ENCODE results near the gene ANO1. TPM values are rescaled to one million over a fixed set of nuclear protein-coding genes. Genes with fewer than 3 reads are reported as not detected.

ANO1 gene
- total RNA-seq, 2 experiments from 2014 or later, result not detected

GRCh38 chr11:70139785-70140410 lies 61.8 kb downstream of the ANO1 start:
- Mint-ChIP-seq H3K4me3 (no peak overlapping the region), H3K4me1 (no peaks in the 10 kb centered on the region), H3K36me3 (no peaks in the 10 kb centered on the region), H3K27ac (no peak overlapping the region), H3K27me3 (peaks cover 34% of the 10 kb centered on the region), H3K9me3 (no peaks in the 10 kb centered on the region)
- DNase-seq (no peak), ATAC-seq (ENCODE audit: low read depth) (no peak)
- POLR2A ChIA-PET, result no interaction called here

GRCh38 chr11:70140711-70141485 lies 62.8 kb downstream of the ANO1 start:
- POLR2A ChIA-PET, result no interaction called here
- Mint-ChIP-seq H3K4me3 (no peak overlapping the region), H3K4me1 (no peaks in the 10 kb centered on the region), H3K27ac (no peak overlapping the region), H3K9me3 (no peaks in the 10 kb centered on the region), H3K36me3 (no peaks in the 10 kb centered on the region), H3K27me3 (peaks cover 34% of the 10 kb centered on the region)
- DNase-seq (no peak), ATAC-seq (ENCODE audit: low read depth) (no peak)

- Mint-ChIP-seq H3K36me3 (no peaks in the 10 kb centered on the region), H3K4me1 (no peaks in the 10 kb centered on the region), H3K27ac (no peak overlapping the region), H3K27me3 (peaks cover 40% of the 10 kb centered on the region), H3K4me3 (no peak overlapping the region), H3K9me3 (no peaks in the 10 kb centered on the region)
- ATAC-seq (ENCODE audit: low read depth) (no peak), DNase-seq (no peak)
- POLR2A ChIA-PET, result no interaction called here
These were observed 63.5 kb downstream of the ANO1 start for GRCh38 chr11:70141486-70142220.

- H3K27me3 Mint-ChIP-seq, result peaks cover 44% of the 10 kb centered on the region
These were observed 64.2 kb downstream of the ANO1 start for GRCh38 chr11:70142221-70142875.

GRCh38 chr11:70144262-70144661 lies 66.1 kb downstream of the ANO1 start:
- Mint-ChIP-seq H3K36me3 (no peaks in the 10 kb centered on the region), H3K27ac (no peak overlapping the region), H3K4me3 (no peak overlapping the region), H3K4me1 (no peaks in the 10 kb centered on the region), H3K27me3 (peaks cover 44% of the 10 kb centered on the region), H3K9me3 (no peaks in the 10 kb centered on the region)
- DNase-seq (no peak), ATAC-seq (ENCODE audit: low read depth) (no peak)
- POLR2A ChIA-PET, result no interaction called here

More at GRCh38 chr11:70142221-70142875, 64.2 kb downstream of the ANO1 start:
- Mint-ChIP-seq H3K4me1 (no peaks in the 10 kb centered on the region), H3K4me3 (no peak overlapping the region), H3K9me3 (no peaks in the 10 kb centered on the region), H3K36me3 (no peaks in the 10 kb centered on the region), H3K27ac (no peak overlapping the region)
- no peak for DNase-seq
- no peak for ATAC-seq (ENCODE audit: low read depth)
- POLR2A ChIA-PET, result no interaction called here

- Mint-ChIP-seq H3K4me3 (no peak overlapping the region), H3K36me3 (no peaks in the 10 kb centered on the region), H3K9me3 (no peaks in the 10 kb centered on the region), H3K27ac (no peak overlapping the region), H3K4me1 (no peaks in the 10 kb centered on the region), H3K27me3 (peaks cover 41% of the 10 kb centered on the region)
- DNase-seq (no peak), ATAC-seq (ENCODE audit: low read depth) (no peak)
- POLR2A ChIA-PET, result no interaction called here
These were observed 67.0 kb downstream of the ANO1 start for GRCh38 chr11:70145071-70145470.

GRCh38 chr11:70145841-70146240 lies 67.7 kb downstream of the ANO1 start:
- Mint-ChIP-seq H3K36me3 (no peaks in the 10 kb centered on the region), H3K27me3 (peaks cover 33% of the 10 kb centered on the region), H3K9me3 (no peaks in the 10 kb centered on the region), H3K27ac (no peak overlapping the region), H3K4me3 (no peak overlapping the region), H3K4me1 (no peaks in the 10 kb centered on the region)
- DNase-seq (no peak), ATAC-seq (ENCODE audit: low read depth) (no peak)
- POLR2A ChIA-PET, result no interaction called here

- H3K27ac Mint-ChIP-seq, result no peak overlapping the region
These were observed 68.2 kb downstream of the ANO1 start for GRCh38 chr11:70146299-70146698.

GRCh38 chr11:70146895-70147520 lies 68.9 kb downstream of the ANO1 start:
- H3K4me1 Mint-ChIP-seq, result no peaks in the 10 kb centered on the region
- no peak for ATAC-seq (ENCODE audit: low read depth)
- POLR2A ChIA-PET, result no interaction called here

More at GRCh38 chr11:70146299-70146698, 68.2 kb downstream of the ANO1 start:
- ATAC-seq (ENCODE audit: low read depth) (no peak), DNase-seq (no peak)
- Mint-ChIP-seq H3K4me1 (no peaks in the 10 kb centered on the region), H3K4me3 (no peak overlapping the region), H3K27me3 (peaks cover 32% of the 10 kb centered on the region), H3K36me3 (no peaks in the 10 kb centered on the region), H3K9me3 (no peaks in the 10 kb centered on the region)
- POLR2A ChIA-PET, result no interaction called here

GRCh38 chr11:70147668-70148067 lies 69.6 kb downstream of the ANO1 start:
- H3K27me3 Mint-ChIP-seq, result peaks cover 29% of the 10 kb centered on the region
- H3K9me3 Mint-ChIP-seq, result no peaks in the 10 kb centered on the region
- ATAC-seq (ENCODE audit: low read depth) (no peak), DNase-seq (no peak)
- no peak overlapping the region for H3K27ac Mint-ChIP-seq
- no peaks in the 10 kb centered on the region for H3K36me3 Mint-ChIP-seq
- no peaks in the 10 kb centered on the region for H3K4me1 Mint-ChIP-seq
- POLR2A ChIA-PET, result no interaction called here
- no peak overlapping the region for H3K4me3 Mint-ChIP-seq

More at GRCh38 chr11:70146895-70147520, 68.9 kb downstream of the ANO1 start:
- no peaks in the 10 kb centered on the region for H3K36me3 Mint-ChIP-seq
- no peaks in the 10 kb centered on the region for H3K9me3 Mint-ChIP-seq
- no peak overlapping the region for H3K4me3 Mint-ChIP-seq
- H3K27me3 Mint-ChIP-seq, result peaks cover 27% of the 10 kb centered on the region
- no peak overlapping the region for H3K27ac Mint-ChIP-seq
- no peak for DNase-seq

- Mint-ChIP-seq H3K4me1 (no peaks in the 10 kb centered on the region), H3K9me3 (no peaks in the 10 kb centered on the region), H3K27me3 (peaks cover 14% of the 10 kb centered on the region), H3K4me3 (no peak overlapping the region), H3K36me3 (no peaks in the 10 kb centered on the region), H3K27ac (no peak overlapping the region)
- ATAC-seq (ENCODE audit: low read depth) (no peak), DNase-seq (no peak)
- POLR2A ChIA-PET, result no interaction called here
These were observed 73.6 kb downstream of the ANO1 start for GRCh38 chr11:70151671-70152070.

GRCh38 chr11:70153133-70153727 lies 75.1 kb downstream of the ANO1 start:
- ATAC-seq (ENCODE audit: low read depth) (no peak), DNase-seq (no peak)
- Mint-ChIP-seq H3K4me1 (no peaks in the 10 kb centered on the region), H3K9me3 (no peaks in the 10 kb centered on the region), H3K27ac (no peak overlapping the region), H3K4me3 (no peak overlapping the region), H3K27me3 (peaks cover 11% of the 10 kb centered on the region), H3K36me3 (no peaks in the 10 kb centered on the region)
- POLR2A ChIA-PET, result no interaction called here

- ATAC-seq (ENCODE audit: low read depth) (no peak), DNase-seq (no peak)
- H3K27ac Mint-ChIP-seq, result no peak overlapping the region
- no peaks in the 10 kb centered on the region for H3K4me1 Mint-ChIP-seq
- peaks cover 13% of the 10 kb centered on the region for H3K27me3 Mint-ChIP-seq
- no peak overlapping the region for H3K4me3 Mint-ChIP-seq
- no peaks in the 10 kb centered on the region for H3K36me3 Mint-ChIP-seq
- POLR2A ChIA-PET, result no interaction called here
- H3K9me3 Mint-ChIP-seq, result no peaks in the 10 kb centered on the region
These were observed 77.3 kb downstream of the ANO1 start for GRCh38 chr11:70155386-70155785.

Measured in activated naive CD8-positive, alpha-beta T cell treated with anti-CD3 and anti-CD28 coated beads, Interleukin-2, amount 10 ng/mL, durations not matched to agents 7 days and 5 days (primary cell).